NK-92 (cell line): ENCODE data around the gene MTREX.

Source experiments
- DNase-seq: peaks from one replicate; lab custom pipeline; 2025; ENCODE audit not compliant: unreplicated experiment; lab: John Stamatoyannopoulos, UW

Gene MTREX

DNA sequence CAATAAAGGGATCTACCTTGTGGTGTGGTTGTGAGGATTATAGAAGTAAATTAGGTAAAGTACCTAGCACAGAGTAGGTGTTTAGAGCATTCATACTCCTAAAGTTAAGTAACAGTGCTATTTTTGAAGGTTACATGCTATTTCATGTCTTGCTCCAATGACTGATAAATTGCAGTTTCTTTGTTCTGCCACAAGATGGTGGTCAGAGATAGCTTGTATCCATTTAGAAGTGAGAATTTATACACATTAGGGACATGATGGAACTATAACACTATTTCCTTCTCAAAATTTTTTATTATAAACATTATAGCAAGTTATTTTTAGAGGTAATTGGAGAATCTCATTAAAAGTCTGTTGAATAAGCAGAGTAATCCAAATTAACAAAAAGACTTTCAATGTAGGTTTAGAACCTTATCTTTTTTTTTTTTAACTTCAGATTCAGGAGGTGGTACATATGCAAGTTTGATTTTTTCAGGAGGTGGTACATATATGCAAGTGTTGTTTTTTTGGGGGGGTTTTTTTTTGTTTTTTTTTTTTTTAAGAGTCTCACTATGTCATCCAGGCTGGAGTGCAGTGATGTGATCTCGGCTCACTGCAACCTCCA, 17.1 kb downstream of the MTREX start:
- no peak for DNase-seq

DNA sequence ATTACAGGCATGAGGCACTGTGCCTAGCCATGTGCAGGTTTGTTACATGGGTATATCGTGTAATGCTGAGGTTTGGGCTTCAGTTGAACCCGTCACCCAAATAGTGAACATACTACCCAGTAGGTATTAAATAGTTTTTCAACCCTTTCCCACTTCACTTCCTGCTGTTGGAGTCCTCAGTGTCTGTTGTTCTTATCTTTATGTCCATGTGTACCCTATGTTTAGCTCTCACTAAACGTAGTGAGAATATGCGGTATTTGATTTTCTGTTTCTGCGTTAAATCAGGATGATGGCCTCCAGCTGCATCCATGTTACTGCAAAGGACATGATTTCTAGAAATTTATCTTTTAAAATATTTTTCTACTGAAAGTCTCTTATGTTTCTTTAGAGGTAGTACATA, 17.8 kb downstream of the MTREX start:
- no peak for DNase-seq

- DNase-seq = no peak
Measured at GRCh38 chr5:55327281-55327680, 19.5 kb downstream of the MTREX start.

- DNase-seq = no peak
Measured at GRCh38 chr5:55331321-55331720, 23.5 kb downstream of the MTREX start.

DNA sequence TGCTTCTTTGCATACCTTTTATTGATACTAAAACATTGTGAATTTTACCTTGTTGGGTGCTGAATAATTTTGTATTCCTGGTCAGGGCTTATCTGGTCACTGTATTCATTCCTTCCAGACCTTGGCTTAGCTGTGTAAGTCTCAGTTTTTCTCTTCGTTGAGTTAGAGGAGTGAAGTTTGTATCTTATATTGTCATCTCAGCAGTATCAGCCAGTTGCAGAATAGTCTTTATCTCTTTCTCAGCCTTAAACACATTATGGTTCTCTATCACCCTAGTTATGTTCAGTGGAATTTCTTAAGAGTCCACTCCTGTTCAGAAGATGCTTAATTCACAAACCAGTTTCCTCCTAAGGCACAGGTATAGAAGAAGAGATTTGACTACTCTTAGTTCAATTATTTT, 25.2 kb downstream of the MTREX start:
- no peak for DNase-seq

DNA sequence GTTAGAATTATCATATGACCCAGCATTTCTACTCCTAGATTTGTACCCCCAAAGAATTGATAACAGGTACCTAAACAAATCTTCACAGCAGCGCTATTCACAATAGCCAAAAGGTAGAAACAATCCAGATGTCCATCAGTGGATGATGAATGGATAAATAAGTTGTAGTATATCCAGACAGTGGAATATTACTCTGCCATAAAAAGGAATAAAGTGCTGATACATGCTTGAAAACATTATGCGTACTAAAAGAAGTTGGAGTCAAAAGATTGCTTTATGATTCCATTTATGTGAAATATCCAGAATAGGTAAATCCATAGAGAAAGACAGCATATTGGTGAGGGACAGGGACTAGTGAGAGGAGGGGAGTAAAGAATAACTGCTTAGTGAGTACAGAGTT, 26.0 kb downstream of the MTREX start:
- no peak for DNase-seq

DNA sequence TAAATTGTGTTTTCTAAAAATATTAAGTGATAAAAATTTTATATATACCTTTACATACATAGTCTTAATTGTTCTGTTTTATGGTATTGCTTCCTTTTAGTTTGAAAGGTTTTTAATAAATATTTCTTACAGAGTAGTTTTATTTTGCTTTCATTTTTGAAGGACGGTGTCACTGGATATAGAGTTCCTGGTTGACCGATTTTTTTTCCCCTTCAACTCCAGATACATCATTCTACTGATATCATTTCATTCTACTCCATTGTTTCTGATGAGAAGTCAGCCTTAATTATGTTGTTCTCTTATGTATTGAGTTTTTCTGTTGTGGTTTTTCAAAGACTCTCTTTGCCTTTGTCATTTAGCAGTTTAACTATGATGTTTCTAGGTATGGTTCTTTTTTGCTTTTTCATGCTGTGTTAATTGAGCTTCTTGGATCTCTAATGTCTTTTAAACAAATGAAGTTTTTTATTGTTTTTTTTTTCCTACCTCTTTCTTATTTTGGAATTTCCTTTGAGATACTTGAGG, 30.4 kb downstream of the MTREX start:
- DNase-seq = no peak

GRCh38 chr5:55338810-55339243, 31.0 kb downstream of the MTREX start:
- DNase-seq = no peak

DNA sequence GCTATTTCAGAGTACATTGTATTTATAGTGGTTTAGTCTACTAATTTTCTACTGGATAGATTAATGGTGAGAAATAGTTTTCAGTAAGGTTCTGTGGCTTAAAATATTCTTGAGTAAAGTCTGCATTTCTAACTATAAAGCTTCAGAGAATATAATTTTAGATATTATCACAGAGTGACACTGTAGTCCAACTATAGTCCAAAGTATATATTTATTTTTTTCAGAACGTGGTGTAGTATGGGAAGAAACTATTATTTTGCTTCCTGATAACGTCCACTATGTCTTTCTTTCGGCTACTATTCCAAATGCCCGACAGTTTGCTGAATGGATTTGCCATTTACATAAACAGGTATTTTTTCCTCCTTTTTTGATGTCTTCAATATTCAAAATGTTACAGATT, 35.3 kb downstream of the MTREX start:
- DNase-seq = no peak

DNA sequence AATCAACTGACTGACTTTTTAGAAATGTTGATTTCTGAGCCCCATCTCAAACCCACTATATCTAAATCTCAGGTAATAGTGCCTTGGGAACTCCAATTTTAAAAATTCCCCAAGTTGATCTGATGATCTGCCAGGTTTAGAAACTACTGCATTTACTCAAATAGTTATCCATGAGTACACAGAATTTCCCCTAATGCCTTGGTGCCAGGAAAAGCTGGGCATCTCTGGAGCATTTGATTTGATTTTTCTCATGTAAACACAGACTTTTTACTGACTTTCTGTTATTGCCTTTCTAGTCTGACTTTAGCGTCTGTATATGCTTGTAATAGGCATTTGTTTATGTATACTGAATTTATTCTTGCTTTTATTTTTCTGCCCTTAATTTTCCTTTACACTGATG, 35.8 kb downstream of the MTREX start:
- DNase-seq = no peak

GRCh38 chr5:55344392-55344992, 36.7 kb downstream of the MTREX start:
- no peak for DNase-seq

DNA sequence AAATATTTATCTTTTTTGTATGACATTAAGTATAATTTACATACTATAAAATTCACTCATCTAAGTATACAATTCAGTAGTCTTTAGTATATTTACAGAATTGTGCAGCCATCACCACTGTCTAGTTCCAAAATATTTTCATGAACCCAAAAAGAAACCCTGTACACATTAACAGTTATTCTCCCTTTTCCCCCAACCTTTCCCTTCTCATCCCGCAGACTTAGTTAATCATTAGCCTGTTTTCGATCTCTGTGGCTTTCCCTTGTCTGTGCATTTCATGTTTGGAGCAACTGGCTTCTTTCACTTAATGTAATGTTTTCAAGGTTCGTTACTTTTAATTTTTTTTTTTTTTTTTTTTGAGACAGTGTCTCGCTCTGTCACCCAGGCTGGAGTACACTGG, 37.5 kb downstream of the MTREX start:
- DNase-seq = no peak

DNA sequence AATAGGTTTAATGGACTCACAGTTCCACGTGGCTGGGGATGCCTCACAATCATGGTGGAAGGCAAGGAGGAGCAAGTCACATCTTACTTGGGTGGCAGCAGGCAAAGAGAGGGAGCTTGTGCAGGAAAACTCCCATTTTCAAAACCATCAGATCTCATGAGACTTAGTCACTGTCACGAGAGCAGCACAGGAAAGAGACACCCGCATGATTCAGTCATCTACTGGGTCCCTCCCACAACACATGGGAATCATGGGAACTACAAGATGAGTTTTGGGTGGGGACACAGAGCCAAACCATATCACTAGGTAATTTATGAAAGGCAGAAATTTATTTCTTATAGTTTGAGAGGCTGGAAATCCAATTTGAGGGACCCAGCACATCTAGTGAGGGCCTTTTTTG, 40.0 kb downstream of the MTREX start:
- DNase-seq = no peak

DNA sequence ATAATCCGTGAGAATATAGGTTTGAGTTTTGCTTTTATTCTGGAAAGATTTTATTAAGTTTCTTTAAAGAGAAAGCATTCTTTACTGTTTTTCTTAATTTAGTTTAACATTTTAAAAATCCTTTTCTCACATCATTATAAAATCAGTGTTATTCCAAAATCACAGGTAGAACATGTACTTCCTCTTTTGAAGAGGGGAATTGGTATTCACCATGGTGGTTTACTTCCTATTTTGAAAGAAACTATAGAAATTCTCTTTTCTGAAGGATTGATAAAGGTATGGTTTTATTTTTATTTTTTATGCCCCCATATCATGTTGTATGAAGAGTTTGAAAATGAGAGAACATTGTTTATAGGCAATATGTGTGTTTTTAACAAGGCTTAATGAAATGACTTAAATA, 43.0 kb downstream of the MTREX start:
- DNase-seq = no peak

DNA sequence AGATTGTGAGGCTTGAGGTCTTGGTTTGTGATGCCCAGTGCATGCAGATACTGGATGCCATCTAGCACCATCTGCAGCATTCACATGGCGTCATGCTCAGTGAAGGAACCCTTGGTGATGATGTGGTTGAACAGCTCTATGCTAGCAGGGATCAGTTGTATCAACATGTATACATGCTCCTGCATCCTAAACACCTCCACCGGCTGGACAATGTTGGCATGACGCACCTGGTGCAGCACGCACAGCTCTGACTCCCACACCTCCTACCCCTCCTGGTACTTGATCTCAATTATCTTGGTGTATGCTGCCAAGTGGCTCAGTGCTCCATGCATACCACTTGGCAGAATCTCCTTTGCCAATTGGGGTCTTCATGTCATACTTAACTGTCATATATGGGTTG, 49.1 kb downstream of the MTREX start:
- no peak for DNase-seq

DNA sequence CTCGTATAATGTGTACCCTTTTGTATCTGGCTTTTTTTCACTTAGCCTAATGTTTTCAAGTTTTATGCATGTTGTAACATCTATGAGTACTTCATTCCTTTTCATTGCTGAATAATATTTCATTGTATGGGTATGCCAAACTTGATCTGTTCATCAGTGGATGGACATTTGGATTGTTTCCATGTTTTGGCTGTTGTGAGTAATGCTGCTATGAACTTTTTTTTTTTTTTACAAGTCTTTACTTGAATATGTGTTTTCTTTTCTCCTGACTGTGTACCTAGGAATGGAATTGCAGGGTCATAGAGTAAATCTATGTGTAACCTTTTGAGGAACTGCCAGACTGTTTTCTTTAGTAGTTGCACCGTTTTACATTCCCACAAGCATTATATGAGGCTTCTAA, 52.4 kb downstream of the MTREX start:
- DNase-seq = no peak

DNA sequence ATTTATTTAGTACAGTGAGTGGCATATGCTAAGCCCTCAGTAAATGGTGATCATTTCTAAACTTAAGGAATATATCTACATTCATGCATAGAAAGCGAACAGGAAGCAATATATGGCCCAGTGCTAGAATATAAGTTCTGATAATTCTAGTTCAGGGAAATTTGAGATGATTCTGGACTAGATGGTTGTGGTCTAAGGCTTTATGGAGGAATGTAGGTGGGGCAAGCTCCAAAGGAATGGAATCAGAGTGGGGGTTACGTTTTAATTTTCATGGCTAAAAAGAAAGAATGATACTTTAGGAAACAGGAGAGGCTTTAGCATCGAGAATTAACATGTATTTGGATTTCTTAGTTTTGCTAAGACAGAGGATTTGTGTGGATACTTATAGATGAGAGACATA, 56.1 kb downstream of the MTREX start:
- DNase-seq = no peak

- no peak for DNase-seq
Measured at GRCh38 chr5:55364537-55365055, 56.8 kb downstream of the MTREX start.

DNA sequence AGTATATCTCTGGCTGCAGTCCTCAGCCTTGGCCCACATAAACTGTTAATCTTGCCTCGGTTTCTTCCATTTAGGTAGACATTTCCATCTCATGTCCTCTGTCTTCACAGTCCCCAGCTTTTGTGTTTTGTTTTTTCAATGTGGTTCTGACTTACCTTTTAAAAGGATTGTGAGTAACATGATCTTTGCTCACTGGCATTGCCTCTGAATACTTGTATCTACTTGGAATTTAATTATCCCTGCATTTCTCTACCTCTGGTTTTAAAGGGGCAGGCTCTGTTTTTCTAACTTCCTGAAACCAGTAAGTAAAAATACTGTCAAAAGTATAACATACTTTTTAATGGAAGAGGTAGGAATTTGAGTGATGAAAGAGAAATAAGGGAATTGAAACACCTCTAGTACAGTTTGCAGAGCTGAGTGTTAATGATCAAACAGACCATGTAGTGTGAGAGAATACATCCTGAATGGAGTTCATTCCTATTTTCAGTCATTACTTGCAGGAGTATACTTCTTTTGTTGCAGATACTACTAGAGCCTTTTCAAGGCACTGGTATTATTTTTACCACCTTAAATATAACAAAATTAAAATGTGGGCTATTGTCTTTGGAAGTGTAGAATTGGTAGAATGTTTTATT, 62.6 kb downstream of the MTREX start:
- no peak for DNase-seq

- DNase-seq = no peak
Measured at GRCh38 chr5:55371145-55371544, 63.4 kb downstream of the MTREX start.

DNA sequence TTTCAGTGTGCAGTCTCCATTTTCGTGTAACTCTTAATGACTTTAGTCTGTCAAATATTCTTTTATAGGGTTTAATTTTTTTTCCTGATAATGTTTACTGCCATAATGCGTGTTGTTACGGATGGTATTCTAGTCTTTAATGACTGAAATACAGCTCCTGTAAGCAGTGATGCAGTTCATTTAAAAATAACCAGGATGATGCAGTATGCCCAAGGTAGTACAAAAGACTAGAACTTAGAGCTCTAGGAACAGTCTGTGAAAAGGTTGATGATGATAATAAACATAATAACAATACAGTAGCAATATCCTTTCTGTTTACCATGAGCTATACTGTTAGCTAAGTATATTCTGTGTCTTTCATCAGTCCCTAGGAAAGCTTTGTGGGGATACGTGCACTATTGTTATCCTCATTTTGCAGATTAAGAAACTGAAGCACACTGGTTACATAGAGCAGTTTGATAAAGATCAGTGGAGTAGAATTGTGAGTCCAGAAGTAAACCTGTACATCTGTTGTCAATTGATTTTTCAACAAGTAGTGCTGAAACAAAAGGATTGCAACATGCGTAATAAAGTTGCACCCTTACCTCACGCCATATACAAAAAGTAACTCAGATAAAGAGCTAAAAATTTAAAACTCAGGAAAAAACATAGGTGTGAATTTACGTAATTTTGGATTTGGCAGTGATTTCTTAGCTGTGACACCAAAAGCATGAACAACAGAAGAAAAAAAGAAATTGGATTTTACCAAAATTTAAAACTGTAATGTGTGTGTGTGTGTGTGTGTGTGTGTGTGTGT, 64.5 kb downstream of the MTREX start:
- DNase-seq = no peak

DNA sequence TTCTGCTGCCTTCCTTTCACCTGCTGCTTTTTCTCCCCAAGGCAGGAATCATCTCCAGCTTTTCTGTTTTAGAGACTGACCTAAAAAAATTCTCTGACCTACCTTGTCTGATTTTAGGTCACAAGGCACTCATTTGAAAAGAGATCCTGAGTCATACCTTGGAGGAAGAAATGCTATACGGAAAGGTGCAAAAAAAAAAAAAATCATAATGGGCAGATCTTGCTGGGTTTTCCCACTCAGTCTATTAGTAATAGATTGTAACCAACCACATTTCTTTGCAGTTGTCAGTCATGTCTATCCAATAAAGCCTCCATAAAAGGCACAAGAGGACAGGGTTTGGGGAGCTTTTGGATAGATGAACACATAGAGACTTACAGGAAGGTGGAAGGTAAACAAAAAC, 70.0 kb downstream of the MTREX start:
- DNase-seq = no peak
